Transverse colon (tissue), 4 donors: ENCODE data around the gene CERT1. TPM values are rescaled to one million over a fixed set of nuclear protein-coding genes. Genes with fewer than 3 reads are reported as not detected.

ENCODE experiments used
- DNase-seq: peaks from one replicate; pipeline ENCODE4 v3.0.0-alpha.2; 2019
- H3K27ac ChIP-seq, 4 donors: fragments of 200-600 bp; sonication (generic); 2 replicates each; pipeline ENCODE4 v1.5.1; 2016 to 2018; ENCODE audit warnings: inconsistent platforms in 4 of 4
- H3K27me3 ChIP-seq: fragments of 200-600 bp; sonication (generic); 2 replicates; pipeline ENCODE4 v1.5.1; 2017; ENCODE audit warnings: inconsistent platforms
- H3K36me3 ChIP-seq, 4 donors: fragments of 200-600 bp; sonication (generic); 2 replicates each; pipeline ENCODE4 v1.5.1; 2017 to 2019; ENCODE audit warnings: inconsistent platforms in 4 of 4
- H3K4me1 ChIP-seq, 4 donors: fragments of 200-600 bp; sonication (generic); 2 replicates each; pipeline ENCODE4 v1.5.1; 2017 to 2020; ENCODE audit warnings: inconsistent platforms in 4 of 4
- H3K4me3 ChIP-seq, 4 donors: fragments of 200-600 bp; sonication (generic); 1 replicate in 1 of 4; 2 replicates in 3 of 4; pipeline versions ENCODE4 v1.5.1 to v1.6.1; 2017 to 2019; ENCODE audit warnings: inconsistent platforms in 4 of 4
- H3K9me3 ChIP-seq, 2 donors: fragments of 200-600 bp; sonication (generic); 2 replicates each; pipeline ENCODE4 v1.5.1; 2017 to 2019; ENCODE audit warnings: inconsistent platforms in 2 of 2
- EP300 ChIP-seq: sonication (generic); formaldehyde crosslinking; IDR thresholded peaks from one replicate; pipeline ENCODE4 v1.6.1; 2017; ENCODE audit warnings: antibody characterized with exemption, low read depth
- POLR2A ChIP-seq: fragments of 450-650 bp; IDR thresholded peaks from one replicate; pipeline ENCODE4 v1.6.1; 2016; ENCODE audit warnings: antibody characterized with exemption, mild to moderate bottlenecking, moderate library complexity
- POLR2AphosphoS5 ChIP-seq, 3 donors: sonication (generic); formaldehyde crosslinking; IDR thresholded peaks; one replicate each; pipeline ENCODE4 v1.6.1; 2016; ENCODE audit warnings: antibody characterized with exemption in 3 of 3
- WGBS, 2 donors: methylation state at CpG; one replicate each; pipeline ENCODE4 v1.1.5; 2018; ENCODE audit warnings: low coverage in 1 of 2; 5-methylcytosine and 5-hydroxymethylcytosine counted together
- in situ Hi-C, 4 donors: fragments of 200-750 bp; cut with MboI; loops; one replicate each; pipeline versions ENCODE4 v1.15.0 to v1.15.1; 2017; ENCODE audit warnings: low sequenced_read_pairs in 3 of 4, low pct_ligation_motif_present in 1 of 4, low pct_unique_long_range_greater_than_20kb in 1 of 4
- intact Hi-C: fragments of 100-400 bp; cut with DNase I; formaldehyde crosslinking; loops from one replicate; pipeline ENCODE4 v1.15.1; 2023; ENCODE audit warnings: low total_unique reads
- total RNA-seq, 4 donors: library from RNA; depleted of rRNA; stranded (reverse); fragments of >200 nt; gene quantifications; one replicate each; pipeline ENCODE4 v1.1.0, GENCODE V29; 2016
- TF ChIP-seq, protein P1 (sequence below), 5 experiments: fragments of 200-600 bp in 3 of 5; fragments of 450-650 bp in 2 of 5; sonication (generic) in 3 of 5; IDR thresholded peaks; 1 replicate in 2 of 5; 2 replicates in 3 of 5; pipeline ENCODE4 v1.5.1; 2016 to 2017; ENCODE audit warnings: antibody characterized with exemption in 5 of 5, inconsistent platforms in 3 of 5, mild to moderate bottlenecking in 2 of 5, moderate library complexity in 1 of 5

Gene CERT1
- total RNA-seq, 4 donors from 2014 or later: 33.2 to 59.5 (median 39.4) TPM

GRCh38 chr5:75457691-75458090, 53.7 kb downstream of the CERT1 start:
- Histone ChIP-seq H3K4me3 (no peak overlapping the region), H3K4me1 (peaks cover 0 to 12% (median 7%) of the 10 kb centered on the region in 4 donors), H3K36me3 (peaks cover 0 to 7% (median 0%) of the 10 kb centered on the region in 4 donors), H3K27me3 (no peaks in the 10 kb centered on the region), H3K9me3 (no peaks in the 10 kb centered on the region), H3K27ac (no peak overlapping the region)
- WGBS, 2 donors: 85 to 92% methylated on average over 5 to 8 of the region's 8 CpGs
- intact Hi-C loops (no loop called here), in situ Hi-C loops (no loop called here)
- TF ChIP-seq, protein P1, sequence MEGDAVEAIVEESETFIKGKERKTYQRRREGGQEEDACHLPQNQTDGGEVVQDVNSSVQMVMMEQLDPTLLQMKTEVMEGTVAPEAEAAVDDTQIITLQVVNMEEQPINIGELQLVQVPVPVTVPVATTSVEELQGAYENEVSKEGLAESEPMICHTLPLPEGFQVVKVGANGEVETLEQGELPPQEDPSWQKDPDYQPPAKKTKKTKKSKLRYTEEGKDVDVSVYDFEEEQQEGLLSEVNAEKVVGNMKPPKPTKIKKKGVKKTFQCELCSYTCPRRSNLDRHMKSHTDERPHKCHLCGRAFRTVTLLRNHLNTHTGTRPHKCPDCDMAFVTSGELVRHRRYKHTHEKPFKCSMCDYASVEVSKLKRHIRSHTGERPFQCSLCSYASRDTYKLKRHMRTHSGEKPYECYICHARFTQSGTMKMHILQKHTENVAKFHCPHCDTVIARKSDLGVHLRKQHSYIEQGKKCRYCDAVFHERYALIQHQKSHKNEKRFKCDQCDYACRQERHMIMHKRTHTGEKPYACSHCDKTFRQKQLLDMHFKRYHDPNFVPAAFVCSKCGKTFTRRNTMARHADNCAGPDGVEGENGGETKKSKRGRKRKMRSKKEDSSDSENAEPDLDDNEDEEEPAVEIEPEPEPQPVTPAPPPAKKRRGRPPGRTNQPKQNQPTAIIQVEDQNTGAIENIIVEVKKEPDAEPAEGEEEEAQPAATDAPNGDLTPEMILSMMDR (IDR thresholded peaks at IDR 0.05): no peak
- TF ChIP-seq POLR2AphosphoS5 (IDR thresholded peaks at IDR 0.05) (no peak), POLR2A (no peak), EP300 (no peak)
- DNase-seq: no peak

- 98 to 100% methylated on average over 1 of the region's 1 CpG for WGBS, 2 donors
- no peak for DNase-seq
- H3K9me3 ChIP-seq: no peaks in the 10 kb centered on the region
- H3K4me3 ChIP-seq: no peak overlapping the region
- peaks cover 0 to 7% (median 0%) of the 10 kb centered on the region in 4 donors for H3K36me3 ChIP-seq
- intact Hi-C loops: no loop called here
- peaks cover 0 to 12% (median 7%) of the 10 kb centered on the region in 4 donors for H3K4me1 ChIP-seq
- no peaks in the 10 kb centered on the region for H3K27me3 ChIP-seq
- in situ Hi-C loops: no loop called here
- no peak for TF ChIP-seq POLR2A
- no peak for TF ChIP-seq POLR2AphosphoS5 (IDR thresholded peaks at IDR 0.05)
- TF ChIP-seq, protein P1 (IDR thresholded peaks at IDR 0.05): no peak
- TF ChIP-seq EP300: no peak
- H3K27ac ChIP-seq: no peak overlapping the region
Measured at GRCh38 chr5:75457161-75457560, 54.3 kb downstream of the CERT1 start.

GRCh38 chr5:75450069-75450468, 61.4 kb downstream of the CERT1 start:
- Histone ChIP-seq H3K4me3 (no peak overlapping the region), H3K27ac (no peak overlapping the region), H3K36me3 (peaks cover 0 to 7% (median 0%) of the 10 kb centered on the region in 4 donors), H3K27me3 (no peaks in the 10 kb centered on the region), H3K9me3 (peaks cover 0 to 7% of the 10 kb centered on the region in 2 donors), H3K4me1 (no peaks in the 10 kb centered on the region)
- WGBS, 2 donors: 83 to 86% methylated on average over 1 of the region's 1 CpG
- no peak for DNase-seq
- intact Hi-C loops (no loop called here), in situ Hi-C loops (no loop called here)
- no peak for TF ChIP-seq POLR2AphosphoS5 (IDR thresholded peaks at IDR 0.05)
- TF ChIP-seq, protein P1 (IDR thresholded peaks at IDR 0.05): no peak
- no peak for TF ChIP-seq EP300
- TF ChIP-seq POLR2A: no peak

- no peak overlapping the region for H3K27ac ChIP-seq
- intact Hi-C loops: no loop called here
- WGBS, 2 donors: 98 to 100% methylated on average over 2 of the region's 2 CpGs
- no peak for DNase-seq
- in situ Hi-C loops: no loop called here
- H3K4me1 ChIP-seq: no peaks in the 10 kb centered on the region
- no peaks in the 10 kb centered on the region for H3K27me3 ChIP-seq
- H3K9me3 ChIP-seq: peaks cover 0 to 7% of the 10 kb centered on the region in 2 donors
- H3K36me3 ChIP-seq: peaks cover 0 to 7% (median 0%) of the 10 kb centered on the region in 4 donors
- H3K4me3 ChIP-seq: no peak overlapping the region
- TF ChIP-seq, protein P1 (IDR thresholded peaks at IDR 0.05): no peak
- TF ChIP-seq EP300: no peak
- no peak for TF ChIP-seq POLR2A
- no peak for TF ChIP-seq POLR2AphosphoS5 (IDR thresholded peaks at IDR 0.05)
Measured at GRCh38 chr5:75446068-75446467, 65.4 kb downstream of the CERT1 start.
